Fibroblast of villous mesenchyme (primary cell): ENCODE results near the gene PACS1. TPM values are rescaled to one million over a fixed set of nuclear protein-coding genes. Genes with fewer than 3 reads are reported as not detected.

Experiments used
- DNase-seq: peaks from one replicate; pipeline ENCODE4 v3.0.0-alpha.2; 2010; ENCODE audit warnings: low read depth
- H3K4me3 ChIP-seq: 2 replicates; pipeline ENCODE4 v1.5.1; 2011; ENCODE audit warnings: low read depth, mild to moderate bottlenecking, low read length
- total RNA-seq: library from RNA; depleted of rRNA; stranded (reverse); fragments of >200 nt; gene quantifications from 2 replicates; pipeline ENCODE4 v1.2.3, GENCODE V29; 2012
- TF ChIP-seq, protein P1 (sequence below): IDR thresholded peaks from 2 replicates; pipeline ENCODE4 v1.5.1; 2012; ENCODE audit warnings: low read depth, mild to moderate bottlenecking, low read length; ENCODE audit not compliant: insufficient read depth

The PACS1 gene
- total RNA-seq, 1 donor = 36.7 TPM

DNA sequence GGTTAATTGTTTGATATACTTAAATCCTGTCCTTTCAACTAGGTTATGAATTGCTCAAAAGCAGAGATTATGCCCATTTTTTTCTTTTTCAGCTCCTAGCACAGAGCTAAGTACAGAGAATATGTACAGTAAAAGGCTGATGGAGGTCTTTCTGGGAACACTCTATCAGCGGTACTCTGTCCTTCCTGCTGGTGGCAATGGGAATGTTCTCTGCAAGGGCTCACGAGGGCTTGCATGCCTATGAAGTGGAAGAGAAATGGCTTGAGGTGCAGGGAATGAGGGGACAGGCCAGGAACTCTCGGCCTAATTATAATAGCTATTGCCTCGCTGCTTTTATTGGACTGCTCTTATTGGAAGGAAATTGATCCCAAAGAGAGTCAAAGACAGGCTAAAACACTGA, 114.7 kb downstream of the PACS1 start:
- no peak overlapping the region for H3K4me3 ChIP-seq
- TF ChIP-seq, protein P1, sequence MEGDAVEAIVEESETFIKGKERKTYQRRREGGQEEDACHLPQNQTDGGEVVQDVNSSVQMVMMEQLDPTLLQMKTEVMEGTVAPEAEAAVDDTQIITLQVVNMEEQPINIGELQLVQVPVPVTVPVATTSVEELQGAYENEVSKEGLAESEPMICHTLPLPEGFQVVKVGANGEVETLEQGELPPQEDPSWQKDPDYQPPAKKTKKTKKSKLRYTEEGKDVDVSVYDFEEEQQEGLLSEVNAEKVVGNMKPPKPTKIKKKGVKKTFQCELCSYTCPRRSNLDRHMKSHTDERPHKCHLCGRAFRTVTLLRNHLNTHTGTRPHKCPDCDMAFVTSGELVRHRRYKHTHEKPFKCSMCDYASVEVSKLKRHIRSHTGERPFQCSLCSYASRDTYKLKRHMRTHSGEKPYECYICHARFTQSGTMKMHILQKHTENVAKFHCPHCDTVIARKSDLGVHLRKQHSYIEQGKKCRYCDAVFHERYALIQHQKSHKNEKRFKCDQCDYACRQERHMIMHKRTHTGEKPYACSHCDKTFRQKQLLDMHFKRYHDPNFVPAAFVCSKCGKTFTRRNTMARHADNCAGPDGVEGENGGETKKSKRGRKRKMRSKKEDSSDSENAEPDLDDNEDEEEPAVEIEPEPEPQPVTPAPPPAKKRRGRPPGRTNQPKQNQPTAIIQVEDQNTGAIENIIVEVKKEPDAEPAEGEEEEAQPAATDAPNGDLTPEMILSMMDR = no peak
- no peak for DNase-seq

DNA sequence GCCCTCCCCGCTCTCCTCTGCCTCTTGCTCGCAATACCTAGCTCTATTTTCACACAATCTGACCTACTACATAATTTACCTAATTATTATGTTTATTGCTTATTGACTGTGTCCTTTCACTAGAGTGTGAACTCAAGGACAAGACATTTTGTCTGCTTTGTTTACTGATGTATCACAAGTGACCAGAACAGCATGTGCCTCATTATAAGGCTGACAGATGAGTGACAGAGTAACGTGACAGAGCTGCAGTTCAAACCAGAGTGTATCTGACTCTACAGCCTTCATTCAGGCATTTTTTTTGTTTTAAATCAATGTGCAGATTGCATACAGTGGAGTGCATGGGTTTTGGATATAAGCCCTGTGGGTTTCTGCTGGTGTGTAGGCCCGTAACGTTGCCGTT, 116.4 kb downstream of the PACS1 start:
- TF ChIP-seq, protein P1 = no peak
- H3K4me3 ChIP-seq = no peak overlapping the region
- DNase-seq = no peak

DNA sequence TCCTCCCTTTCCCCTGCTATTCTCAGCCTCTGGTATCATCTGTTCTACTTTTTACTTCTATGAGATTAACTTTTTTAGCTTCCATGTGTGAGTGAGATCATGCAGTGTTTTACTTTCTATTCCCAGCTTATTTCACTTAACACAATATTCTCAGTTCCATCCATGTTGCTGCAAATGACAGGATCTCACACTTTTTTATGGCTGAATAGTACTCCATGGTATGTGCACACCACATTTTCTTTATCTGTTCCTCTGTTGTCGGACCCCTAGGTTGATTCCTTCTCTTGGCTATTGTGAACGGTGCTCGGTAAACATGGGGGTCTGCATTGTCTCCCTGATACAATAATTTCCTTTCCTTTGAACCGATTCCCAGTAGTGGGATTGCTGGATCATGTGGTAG, 117.4 kb downstream of the PACS1 start:
- H3K4me3 ChIP-seq = no peak overlapping the region
- DNase-seq = no peak
- TF ChIP-seq, protein P1 = no peak

DNA sequence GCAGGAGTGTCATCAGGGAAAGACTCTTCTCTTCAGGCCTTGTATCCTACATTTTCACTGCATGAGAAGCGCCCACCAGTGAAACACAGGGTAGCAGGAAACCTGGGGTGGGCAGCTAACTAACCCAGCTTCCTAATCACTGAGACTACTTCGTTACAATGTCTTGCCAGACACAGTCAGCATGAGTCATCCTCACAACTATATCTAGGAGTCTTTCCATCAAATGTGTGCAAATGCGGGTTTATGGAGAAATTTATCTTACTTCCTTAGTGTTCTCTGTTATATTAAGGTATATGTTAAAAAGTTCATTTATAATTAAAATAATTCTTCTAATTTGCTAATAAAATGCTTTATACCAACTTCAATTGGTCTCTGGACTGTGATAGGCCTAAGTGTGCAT, 118.5 kb downstream of the PACS1 start:
- TF ChIP-seq, protein P1 = no peak
- peak; percentile 64 for DNase-seq
- H3K4me3 ChIP-seq = no peak overlapping the region

DNA sequence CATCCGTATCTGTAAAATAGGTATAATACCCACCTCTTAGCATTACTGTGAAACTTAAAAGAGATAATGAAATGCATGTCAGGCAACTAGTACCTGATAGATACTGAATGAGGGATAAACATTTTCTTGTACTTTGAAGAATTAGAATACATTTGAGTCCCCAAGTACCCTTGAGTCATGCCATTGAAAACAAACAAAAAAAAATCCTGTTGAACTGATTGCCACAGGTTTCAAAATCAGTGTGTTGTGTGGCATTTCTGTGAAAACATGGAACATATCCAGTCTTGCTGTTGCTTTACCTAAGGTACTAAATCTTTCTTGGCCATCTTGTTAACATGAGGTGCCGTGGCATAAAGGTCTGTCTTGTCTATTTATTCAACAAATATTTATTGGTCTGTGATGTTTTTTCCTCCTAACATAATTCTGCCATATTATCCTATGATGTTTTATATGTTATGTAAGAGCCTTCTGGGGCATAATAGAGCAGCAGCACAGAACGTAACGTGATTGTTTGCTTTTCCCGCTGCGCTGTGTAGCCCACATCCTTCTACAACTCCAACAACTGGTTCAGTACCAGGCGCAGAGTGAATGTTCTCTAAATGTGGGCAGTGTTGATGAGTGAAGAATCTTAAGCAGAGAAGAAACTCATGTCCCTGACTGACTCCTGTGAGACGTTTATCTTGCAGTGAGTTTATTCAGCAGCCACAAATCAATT, 119.1 kb downstream of the PACS1 start:
- no peak overlapping the region for H3K4me3 ChIP-seq
- no peak for DNase-seq
- TF ChIP-seq, protein P1 = no peak

DNA sequence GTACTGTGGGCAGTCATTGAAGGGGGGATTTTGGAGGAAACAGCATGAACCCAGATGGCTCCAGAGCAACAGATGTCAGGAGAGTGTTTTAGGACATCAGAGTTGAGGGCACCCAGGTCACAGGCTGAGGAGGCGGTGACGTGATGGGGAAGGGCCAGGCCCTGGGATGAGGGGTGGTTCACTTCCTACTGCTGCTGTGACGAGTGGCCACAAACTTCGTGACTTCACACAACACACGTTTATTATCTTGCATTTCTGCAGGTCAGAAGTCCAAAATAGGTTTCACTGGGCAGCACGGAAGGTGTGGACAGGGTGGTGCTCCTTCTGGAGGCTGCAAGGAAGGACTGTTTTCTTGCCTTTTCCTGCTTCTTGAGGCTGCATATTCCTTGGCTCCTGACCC, 120.7 kb downstream of the PACS1 start:
- peak; percentile 46 for DNase-seq
- TF ChIP-seq, protein P1 = no peak
- H3K4me3 ChIP-seq = no peak overlapping the region
